ENCODE data around the gene CD247. TPM values are rescaled to one million over a fixed set of nuclear protein-coding genes. Genes with fewer than 3 reads are reported as not detected.

The CD247 gene
- total RNA-seq, 3 donors from 2014 or later (not counting 1 experiment from before 2014, with no cell fraction given), result 1,027 to 1,374 (median 1,309) TPM

DNA sequence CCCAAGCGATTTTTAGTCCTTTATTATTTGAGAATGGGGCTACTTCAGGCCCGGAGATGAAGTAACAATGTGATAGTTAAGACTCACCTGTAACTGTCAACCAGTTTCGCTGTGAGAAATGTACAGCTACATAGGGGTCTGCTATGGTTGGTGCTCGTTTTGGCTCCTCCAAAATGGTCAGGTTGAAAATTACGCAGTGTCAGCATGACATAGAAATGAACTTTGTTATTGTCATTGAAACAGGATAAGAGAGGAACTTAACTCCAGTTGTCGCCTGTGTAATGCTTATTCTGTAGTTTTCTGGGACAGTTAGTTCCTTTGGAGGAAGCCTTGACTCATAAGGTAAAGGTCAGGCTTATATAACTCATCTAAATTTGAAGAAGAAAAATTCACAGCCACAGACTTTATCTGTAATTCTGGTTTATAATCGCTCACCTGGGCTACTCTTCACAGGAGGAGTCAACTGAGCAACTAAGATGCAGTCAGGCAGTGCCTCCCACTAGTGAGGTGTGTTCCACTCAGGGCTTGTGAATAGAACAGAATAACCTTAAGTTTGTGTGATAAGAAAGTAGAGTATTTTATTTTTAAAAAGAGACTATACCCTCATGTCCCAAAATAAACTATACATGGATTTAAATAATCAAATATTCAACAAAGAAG is 130.9 kb downstream of the CD247 start:
- H3K9me3 Mint-ChIP-seq, result no peaks in the 10 kb centered on the region
- no peak for ATAC-seq
- H3K27ac Mint-ChIP-seq, result no peak overlapping the region
- peaks cover 14% of the 10 kb centered on the region for H3K36me3 ChIP-seq (ENCODE audit: control insufficient read depth, insufficient read depth, low read length)
- no peak overlapping the region for H3K4me3 Mint-ChIP-seq
- H3K27me3 ChIP-seq (ENCODE audit: control insufficient read depth, insufficient read depth, low read length), result no peaks in the 10 kb centered on the region
- no peaks in the 10 kb centered on the region for H3K9me3 ChIP-seq (ENCODE audit: control insufficient read depth, insufficient read depth, low read length)
- WGBS (ENCODE audit: insufficient coverage), result 96% methylated on average over 7 of the region's 7 CpGs
- intact Hi-C loops (cut with micrococcal nuclease), result no loop called here
- no peaks in the 10 kb centered on the region for H3K4me1 Mint-ChIP-seq
- no peak for DNase-seq
- H3K27me3 Mint-ChIP-seq (ENCODE audit: low read depth in 2 of 2), result no peaks in the 10 kb centered on the region
- no peaks in the 10 kb centered on the region for H3K4me1 ChIP-seq (ENCODE audit: control insufficient read depth, insufficient read depth, low read length)
- H3K4me3 ChIP-seq (ENCODE audit: low read length), result no peak overlapping the region
- TF ChIP-seq, protein P1, sequence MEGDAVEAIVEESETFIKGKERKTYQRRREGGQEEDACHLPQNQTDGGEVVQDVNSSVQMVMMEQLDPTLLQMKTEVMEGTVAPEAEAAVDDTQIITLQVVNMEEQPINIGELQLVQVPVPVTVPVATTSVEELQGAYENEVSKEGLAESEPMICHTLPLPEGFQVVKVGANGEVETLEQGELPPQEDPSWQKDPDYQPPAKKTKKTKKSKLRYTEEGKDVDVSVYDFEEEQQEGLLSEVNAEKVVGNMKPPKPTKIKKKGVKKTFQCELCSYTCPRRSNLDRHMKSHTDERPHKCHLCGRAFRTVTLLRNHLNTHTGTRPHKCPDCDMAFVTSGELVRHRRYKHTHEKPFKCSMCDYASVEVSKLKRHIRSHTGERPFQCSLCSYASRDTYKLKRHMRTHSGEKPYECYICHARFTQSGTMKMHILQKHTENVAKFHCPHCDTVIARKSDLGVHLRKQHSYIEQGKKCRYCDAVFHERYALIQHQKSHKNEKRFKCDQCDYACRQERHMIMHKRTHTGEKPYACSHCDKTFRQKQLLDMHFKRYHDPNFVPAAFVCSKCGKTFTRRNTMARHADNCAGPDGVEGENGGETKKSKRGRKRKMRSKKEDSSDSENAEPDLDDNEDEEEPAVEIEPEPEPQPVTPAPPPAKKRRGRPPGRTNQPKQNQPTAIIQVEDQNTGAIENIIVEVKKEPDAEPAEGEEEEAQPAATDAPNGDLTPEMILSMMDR (IDR thresholded peaks at IDR 0.05), result no peak
- no peak overlapping the region for H3K27ac ChIP-seq (ENCODE audit: low read length)
- H3K36me3 Mint-ChIP-seq, result peaks cover 14% of the 10 kb centered on the region

Other genes with a start within 250 kb of the CD247 start
- 10 to 100 TPM in 1 of 3 donors, 1 to 10 TPM in 2; 6.7 to 15.8 (median 8.9) TPM for gene CREG1, start 35.2 kb upstream of the CD247 start, total RNA-seq
- 100 to 1,000 TPM in 2 of 3 donors, 10 to 100 TPM in 1; 86.3 to 130 (median 110) TPM for gene RCSD1, start 111.7 kb upstream of the CD247 start, total RNA-seq
- gene MPZL1, start 203.5 kb upstream of the CD247 start, total RNA-seq, result 1 to 10 TPM; 3.4 to 4.6 (median 4.0) TPM